HG03159 (cell line): ENCODE measurements around the gene KLF13.

Experiments used
- ATAC-seq: cut with Tn5 transposase; IDR thresholded peaks from one replicate; pipeline ENCODE4 v1.9.1; 2021; ENCODE audit warnings: mild to moderate bottlenecking, moderate library complexity; ENCODE audit not compliant: unreplicated experiment

KLF13 gene

DNA sequence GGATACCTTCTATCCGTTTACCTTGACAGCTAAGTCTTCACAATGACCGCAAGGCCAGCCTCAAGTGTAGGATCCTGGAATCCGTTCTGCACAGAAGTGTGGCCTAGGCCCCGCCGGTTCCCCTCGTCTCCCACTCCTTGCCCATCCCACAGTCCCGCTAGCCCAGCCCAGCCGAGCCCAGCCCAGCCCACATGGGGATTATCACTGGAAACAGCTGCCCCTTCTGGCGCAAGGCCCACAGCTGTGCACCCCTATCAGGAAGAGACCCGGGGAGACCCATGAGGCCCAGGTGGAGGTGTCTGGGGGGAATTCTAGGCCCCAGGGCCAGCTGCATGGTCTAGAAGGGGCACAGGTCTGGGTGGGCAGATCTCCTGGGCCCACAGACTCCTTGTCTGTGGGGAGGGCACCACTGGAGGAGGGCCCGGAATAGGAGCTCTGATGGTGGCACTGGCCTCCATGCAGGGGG, 27.9 kb upstream of the KLF13 start:
- no peak for ATAC-seq

DNA sequence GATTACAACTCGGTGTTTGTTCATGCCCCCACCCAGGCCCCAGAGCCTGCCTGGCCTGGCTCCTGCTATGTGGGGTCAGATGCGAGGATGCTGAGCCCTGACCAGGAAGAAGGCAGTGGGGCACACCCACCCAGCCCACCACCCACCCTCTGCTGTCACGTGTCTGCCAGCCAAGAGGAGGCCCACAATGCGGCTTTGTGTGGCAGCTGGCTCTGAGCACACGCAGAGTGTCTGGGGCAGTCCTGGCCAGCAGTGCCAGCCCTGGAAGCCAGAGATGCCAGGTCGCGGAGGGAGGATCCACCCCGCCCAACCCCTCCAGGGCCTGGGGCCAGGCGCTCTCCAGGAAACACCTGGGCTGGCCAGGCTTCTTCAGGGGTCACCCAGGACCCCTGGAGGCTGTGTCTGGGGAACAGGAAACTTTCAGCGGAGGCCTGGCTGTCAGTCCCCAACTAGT, 26.4 kb upstream of the KLF13 start:
- no peak for ATAC-seq

DNA sequence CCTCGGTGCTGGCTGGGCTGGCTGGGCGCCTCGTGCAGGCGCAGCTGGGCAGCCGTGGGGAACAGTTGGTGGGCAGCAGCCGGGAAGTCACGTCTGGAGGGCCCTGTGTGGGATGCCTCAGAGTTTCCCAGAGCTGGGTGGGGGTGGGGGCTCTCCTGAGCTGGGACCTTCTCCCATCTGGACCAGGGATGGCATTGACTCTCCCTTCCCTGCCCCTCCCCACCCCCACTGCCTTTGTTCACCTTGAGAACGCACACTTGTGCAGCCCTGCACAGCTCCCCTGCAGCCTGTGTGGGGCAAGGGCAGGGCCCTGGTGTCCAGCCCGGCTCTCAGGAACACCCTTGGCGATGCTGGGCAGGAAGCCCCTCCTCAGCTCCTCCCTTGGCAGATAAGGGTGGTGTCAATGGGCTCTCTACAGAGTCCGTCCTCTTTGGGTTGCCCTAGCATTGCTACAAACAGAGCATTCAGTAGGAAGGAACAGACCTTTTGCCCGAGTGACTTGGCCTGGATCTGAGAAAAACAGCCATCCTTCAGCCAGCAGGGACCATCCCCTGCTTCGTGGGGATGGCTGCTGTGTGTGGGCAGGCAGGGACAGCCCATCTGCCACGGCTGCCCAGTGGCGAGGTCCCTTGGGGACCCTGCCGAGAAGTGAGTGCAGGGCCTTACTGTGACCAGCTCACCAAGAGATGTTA, 25.5 kb upstream of the KLF13 start:
- no peak for ATAC-seq

DNA sequence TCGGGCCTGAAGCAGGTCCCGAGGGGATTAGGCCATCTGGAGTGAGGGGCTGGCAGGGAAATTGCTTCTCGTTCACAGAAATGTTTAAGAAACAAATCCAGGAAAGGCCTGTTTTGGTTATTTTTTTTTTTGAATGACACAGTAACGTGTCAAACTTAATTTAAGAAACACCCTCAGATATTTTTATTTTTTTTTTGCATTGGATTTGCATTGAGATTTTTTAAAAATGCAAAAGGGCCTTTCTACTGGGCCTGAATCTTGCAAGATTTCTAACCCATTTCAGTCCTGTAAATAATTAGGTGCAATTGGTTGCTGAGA, 25.0 kb upstream of the KLF13 start:
- no peak for ATAC-seq

DNA sequence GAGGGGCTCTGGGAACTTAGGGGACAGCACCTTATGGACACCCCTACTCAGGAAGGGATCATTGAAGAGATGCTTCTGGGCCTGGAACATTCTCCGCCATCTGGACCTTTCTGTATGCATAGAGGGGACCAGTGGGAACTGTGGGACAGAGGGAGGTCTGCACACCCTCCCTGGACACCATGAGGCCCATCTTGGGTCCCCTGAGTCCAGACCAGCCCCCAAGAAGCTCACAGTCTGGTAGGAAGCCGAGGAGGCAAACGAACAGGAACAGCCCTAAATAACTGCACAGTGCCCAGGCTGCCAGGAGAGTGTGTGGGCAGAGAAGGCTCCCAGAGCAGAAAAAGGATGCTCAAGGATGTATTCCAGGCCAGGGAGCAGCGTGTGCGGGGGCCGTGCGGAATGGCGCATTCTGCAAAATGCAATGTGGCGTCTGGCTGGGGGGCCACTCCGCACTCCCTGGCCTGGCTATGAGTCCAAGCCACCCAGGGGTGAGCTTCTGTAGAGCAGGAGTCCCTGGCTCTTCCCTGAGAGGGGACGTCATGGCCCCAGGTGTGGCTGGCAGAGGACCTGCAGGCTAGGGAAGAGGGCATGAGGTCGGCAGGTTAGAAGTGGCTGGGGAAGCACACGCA, 24.5 kb upstream of the KLF13 start:
- no peak for ATAC-seq

DNA sequence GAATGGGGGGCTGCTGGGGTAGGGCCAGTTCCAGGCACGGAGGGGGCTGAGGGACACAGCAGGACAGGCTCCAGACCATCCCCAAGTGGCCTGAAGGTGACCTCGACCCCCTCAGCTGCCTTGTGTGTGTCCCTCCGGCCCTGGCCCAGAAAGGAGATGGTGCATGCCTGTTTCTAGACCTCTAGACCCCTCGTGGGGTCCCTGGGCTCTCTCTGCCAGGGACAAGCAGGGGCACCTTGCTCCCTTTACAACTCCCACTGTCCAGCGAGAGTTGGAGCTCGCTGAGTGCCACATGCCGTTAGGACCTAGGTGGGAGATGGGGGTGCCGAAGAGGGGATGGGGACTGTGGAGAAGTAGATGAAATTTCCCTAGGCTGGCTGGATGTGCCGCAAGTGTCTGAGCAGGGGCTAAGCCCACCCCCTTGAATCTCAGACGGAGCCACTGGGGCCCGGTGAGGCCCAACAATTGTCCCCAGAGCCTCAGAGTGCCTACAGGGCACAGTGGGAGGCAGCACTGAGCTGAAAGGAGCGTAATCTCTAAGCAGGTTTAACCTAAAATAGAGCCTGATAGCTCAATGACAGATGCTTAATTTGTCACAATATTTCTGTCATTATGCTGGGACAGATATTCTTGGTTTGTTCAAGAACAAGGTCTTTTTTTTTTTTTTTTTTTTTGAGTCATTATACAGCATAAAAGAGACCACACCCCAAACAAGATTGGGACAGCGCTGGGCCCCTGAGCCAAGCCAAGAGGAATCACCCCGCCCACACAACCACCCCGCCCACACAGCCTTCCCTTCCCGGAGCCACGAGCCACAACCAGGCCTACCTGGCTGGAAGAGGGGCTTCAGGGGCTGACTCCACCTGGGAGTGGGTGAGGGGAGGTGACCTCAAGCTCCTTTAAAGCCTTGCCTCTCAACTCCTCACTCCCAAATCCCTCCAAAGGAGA, 23.6 kb upstream of the KLF13 start:
- no peak for ATAC-seq

DNA sequence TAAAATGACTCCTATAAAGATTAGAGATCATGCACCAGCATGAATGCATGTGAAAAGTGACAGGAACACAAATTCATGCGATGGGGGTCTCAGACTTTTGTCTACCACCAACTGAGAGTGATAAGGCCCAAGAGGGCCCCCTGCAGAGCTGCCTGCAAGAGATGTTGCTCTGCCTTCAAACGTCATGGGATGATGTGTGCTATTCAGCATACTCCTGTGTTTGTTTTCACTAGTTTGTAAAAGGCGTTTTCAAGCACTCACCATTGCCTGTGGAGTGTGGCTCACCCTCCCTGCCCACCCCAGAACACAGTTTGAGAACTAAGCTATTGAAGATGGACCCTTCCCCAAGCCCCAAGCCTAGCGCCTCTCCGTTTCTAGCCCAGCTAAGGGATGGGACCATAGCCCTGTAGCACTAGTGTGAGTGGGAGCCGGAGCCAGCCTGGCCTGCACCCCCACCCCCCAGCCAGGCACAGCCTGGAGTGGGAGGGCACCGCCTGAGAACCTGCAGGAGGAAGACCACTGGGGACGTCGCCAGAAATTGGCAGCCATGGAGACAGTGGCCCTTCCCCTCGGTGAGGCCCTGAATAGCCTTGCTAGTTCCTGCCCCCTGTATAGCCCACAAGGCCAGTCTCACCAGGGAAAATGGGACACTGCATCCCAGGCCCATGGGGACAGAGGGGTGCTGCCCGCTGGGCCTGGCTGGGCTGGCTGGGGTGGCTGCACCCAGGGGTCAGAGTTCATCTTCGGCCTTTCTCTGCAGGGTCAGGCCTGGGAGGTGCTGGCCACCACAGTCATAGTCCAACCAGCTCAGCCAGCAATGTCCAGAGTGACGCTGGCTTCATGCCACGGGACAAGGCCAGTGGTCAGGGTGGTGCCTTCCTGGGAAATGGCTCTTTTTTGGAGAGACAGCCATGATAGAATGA, 22.6 kb upstream of the KLF13 start:
- ATAC-seq, result no peak

DNA sequence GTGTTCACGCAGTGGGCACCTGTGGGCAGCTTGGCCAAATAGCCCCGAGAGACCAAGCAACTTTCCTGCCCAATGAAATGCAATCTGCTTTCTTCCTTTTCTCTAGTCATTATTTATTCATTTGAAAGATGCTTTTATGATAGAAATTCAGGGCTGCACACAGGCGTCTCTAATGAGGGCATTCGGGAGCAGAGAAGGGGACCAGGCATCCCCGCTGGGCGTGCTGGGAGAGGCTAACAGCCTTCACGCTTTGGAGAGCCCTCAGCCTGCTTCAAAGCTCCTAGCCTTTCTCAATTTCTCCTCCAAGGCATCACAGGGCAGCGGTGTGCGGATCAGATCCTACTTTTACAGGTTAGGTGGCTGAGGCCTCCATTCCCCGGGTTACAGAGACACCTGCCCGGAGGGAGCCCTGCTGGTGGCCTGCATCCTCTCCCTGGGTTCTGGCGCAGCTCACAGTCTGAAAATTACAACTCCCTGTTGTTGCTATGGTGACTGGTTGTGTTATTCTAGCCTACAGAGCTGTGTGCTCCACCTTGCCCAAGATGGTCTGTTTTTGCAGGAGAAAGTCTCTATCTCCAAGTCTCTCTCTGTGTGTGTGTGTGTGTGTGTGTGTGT, 21.8 kb upstream of the KLF13 start:
- ATAC-seq, result no peak

DNA sequence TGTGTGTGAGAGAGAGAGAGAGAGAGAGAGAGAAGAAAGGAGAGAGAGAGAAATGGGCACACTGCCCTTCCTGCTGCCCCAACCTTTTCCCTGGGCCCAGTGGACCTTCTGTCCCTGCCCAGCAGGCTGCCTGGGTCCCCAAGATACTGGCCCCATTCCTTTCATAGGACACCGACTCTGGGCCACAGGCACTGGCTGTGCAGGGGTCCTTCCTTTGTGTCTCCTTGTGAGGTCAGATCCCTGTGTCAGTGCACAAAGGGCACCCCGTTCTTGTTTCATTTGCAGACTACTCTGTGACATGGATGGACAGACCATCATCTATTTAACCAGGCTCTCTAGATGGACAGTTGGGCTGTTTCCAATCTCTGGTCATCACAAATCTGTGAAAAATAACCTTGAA, 21.3 kb upstream of the KLF13 start:
- ATAC-seq, result no peak

DNA sequence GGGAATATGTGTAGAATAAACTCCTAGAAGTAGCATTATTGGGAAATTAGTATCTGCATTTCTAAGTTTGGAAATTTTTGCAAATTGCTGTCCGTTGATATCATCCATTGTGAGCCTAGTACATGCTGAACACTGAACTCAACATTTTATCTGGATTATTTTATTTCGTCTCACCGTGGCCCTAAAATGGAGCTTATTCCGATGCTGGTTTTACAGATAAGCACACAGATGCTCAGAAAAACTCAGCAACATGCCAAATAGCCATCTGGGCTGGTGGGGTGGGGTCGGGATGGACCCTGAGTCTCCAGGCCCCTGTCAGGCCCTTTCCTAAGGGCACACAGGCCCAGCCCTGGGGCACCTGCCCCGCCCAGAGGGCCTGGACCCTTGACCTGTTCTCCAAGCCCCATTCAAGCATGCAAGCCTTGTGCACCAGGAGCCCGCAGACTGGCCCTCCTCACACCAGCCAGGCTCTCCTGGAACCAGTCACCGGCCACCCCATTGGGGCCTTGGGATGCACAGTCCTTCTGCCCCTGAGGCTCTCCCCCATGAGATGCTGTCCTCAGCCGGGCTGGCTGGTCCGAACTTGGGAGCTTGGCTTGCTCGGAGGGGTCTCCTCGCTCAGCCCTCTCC, 20.7 kb upstream of the KLF13 start:
- no peak for ATAC-seq

DNA sequence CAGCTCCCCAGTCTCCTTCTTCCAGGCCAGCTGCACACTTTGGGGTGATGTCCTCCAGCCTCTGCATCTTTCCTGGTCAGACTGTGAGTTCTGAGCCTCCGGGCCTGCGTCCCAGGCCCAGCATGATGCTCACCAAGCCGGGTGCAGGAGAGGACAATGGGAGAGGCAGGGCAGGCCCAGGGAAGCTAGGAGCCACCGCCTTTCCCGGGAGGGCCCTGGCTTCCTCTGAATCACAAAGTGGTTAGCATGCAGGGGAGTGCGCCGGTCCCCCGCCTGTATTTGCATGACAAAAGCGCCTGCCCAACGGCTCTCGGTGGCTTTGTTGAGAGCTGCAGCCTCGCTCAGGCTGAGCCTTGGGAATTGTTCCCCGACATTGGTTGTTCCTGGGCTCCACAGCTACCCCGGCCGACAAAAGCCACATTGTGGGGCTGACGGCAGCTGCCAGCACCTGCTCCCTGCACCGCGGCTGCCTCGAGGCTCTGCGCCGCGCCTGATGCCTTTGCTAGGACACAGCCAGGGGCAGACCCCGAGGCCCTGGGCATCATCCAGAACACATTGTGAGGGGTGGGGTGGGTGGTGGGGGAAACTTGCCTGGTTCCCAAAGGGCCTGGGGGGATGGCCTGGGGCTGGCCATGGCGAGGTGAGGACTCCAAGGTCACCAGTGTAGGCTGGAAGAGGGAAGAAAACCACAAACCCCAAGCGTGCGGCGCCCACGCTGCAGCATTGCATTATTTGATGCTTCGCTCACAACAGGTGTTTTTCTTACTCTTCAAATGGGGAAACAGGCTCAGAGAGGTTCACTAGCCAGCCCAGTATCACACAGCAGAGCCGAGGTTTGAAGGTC, 20.0 kb upstream of the KLF13 start:
- ATAC-seq, result no peak

DNA sequence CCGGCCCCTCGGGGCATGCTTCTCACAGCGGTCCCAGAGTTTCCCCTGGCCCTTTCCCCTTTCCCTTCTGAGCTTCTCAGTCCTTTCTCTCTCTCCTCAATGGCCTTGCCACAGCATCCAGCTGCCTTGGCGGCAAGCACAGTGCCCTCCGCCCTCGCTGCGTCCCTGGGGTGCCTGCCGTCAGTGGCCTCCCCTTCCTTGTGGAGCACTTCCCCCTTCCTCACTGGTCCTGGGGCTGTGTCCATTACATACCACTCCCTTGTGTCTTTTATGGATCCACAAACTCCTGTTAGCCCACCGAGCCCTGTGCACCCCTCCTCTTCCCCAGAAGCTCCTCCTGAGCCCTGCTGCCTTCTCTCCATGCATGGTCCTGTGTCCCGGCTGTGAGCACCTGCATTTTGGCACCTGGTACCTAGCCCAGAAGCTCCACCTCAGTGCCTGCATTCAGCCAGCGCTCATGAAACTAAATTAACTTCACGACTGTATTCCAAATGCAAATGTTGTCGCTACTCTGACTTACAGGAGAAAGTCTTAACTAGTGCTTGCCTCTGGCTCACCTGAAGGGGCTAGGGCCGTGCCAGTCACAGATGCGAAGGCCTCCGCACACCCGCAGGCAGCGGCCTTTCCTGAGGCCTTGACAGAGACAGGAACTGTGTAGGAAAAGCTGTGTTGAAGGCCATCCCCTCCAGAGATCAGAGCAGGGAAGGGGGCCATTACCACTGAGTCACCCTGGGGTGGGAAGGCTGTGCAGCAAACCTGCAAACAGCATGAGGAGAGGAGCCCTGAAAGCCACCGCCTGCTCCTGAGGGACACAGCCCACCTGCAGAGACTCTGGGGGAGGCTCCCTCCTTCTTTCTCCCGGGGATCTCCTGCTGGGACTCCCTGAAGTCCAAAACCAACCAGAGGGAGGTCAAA, 19.1 kb upstream of the KLF13 start:
- no peak for ATAC-seq

DNA sequence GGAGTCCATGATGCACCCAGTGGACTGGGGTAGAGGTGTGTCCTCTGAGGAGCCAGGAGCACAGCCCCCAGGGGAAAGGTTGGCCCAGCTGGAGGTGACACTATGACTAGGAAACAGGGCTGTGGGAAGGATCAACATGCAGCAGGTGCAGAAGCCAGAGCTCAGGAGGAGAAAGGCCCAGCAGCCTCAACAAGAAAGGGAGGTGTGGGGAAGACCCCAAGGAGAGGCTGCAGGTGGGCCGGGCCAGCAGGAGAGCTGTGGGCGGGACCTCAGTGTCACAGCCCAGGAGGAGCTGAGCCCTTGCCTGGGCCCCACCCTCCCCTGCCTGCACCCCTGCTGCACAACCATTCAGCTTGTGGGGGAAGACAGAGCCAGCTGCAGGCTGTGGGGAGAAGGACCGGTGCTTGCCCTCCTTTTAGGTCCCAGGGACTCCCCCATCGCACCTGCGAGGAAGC, 18.4 kb upstream of the KLF13 start:
- no peak for ATAC-seq

DNA sequence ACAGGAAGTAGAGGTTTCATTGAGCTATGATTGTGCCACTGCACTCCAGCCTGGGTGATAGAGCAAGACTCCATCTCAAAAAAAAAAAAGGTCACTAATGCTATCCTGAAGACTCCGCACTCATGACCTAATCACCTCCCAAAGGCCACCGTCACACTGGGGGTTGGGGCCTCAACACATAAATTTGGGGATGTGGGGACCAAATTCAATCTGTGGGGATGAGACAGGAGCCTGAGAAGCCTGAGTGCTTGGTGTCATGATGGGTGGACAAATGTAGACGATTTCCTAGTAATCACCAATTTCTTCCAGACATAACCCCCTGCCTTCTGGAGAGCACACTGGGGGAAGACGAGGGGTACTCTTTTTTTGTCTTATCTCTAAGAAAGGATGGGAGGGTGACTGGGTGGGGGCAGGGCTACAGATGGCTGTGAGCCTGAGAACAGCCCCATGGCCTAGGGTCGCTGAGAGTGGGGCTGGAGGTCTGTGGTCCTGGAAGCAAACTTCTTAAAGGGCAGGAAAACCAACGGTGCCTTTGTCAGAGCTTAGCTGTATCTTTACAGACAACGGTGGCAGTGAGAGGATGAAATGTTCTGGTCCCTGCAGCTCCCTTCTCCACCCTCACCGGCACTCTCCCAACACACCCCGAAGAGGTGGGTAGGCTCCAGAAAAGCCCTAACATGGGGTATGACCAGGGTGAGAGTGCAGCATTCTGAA, 16.6 kb upstream of the KLF13 start:
- ATAC-seq, result no peak

DNA sequence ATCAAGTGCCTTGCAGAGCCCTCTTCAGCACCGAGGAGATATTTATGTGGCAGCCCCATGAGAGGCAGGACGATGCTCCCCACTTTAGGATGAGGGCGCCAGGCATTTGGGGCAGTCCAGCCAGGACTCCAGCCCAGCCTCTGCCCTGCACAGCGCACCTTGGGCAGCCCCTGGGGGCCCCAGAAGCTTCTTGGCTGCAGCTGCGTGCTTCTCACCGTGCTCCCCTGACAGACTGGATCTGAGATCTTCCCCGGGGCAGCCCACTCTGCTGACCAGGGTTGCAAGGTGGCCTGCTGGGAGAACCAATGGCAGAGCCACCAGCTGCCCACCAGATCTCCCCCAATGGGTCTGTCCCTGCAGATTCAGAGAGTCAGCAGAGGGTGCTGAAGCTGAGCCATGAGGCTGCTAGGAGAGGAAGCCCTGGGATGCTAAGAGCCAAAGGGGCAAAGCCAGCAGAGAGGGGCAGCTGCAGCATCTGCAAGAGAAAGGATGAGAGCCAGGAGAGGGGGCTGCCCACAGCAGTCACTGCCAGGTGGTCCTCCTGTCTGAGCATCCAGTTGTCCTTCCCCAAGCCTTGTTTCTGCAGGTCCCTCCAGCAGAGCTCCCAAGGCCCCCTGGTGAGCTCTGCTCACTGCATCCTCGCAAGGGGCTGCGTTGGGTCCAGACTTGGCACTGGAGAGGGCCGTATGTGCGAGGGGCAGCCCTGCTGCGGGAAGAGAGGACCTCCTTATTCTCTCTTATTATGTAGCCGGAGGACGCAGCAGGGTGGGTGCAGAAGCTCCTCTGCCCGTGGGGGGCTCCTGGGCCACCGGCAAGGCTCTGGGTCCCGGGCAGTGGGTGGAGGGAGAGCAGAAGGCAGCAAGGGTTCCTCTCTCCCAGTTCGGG, 14.7 kb upstream of the KLF13 start:
- ATAC-seq, result no peak

DNA sequence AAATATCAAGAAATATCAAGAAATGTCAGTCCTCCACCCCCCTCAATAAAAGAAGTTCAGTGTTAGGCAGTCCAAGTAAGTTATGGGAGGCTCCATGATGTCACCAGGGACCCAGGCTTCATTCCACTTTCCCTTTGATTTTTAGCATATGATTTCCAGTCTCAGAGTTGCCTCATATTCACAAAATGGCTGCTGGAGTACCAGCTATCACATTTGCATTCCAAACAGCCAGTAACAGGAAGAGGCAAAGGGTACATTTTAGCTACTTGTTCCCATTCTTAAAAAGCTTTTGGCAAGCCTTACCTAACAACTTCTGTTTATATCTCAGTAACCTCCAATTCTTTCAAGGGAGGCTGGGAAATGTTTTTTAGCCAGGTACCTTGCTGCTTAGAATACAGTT, 13.4 kb upstream of the KLF13 start:
- ATAC-seq, result no peak
